H9 (cell line): ENCODE data around the gene FILIP1. TPM values are rescaled to one million over a fixed set of nuclear protein-coding genes. Genes with fewer than 3 reads are reported as not detected.

Experiments used
- DNase-seq: peaks from one replicate; pipeline ENCODE4 v3.0.0-alpha.2; 2017
- H2AFZ ChIP-seq: one replicate; pipeline ENCODE4 v1.6.1; 2013; ENCODE audit warnings: mild to moderate bottlenecking, low read length, control low read depth, moderate library complexity
- H2AK5ac ChIP-seq: 2 replicates; pipeline ENCODE4 v1.6.1; 2013; ENCODE audit warnings: low read length, control low read depth, mixed read lengths; ENCODE audit not compliant: insufficient read length
- H2BK120ac ChIP-seq: one replicate; pipeline ENCODE4 v1.6.1; 2013; ENCODE audit warnings: low read depth, mild to moderate bottlenecking, low read length, control low read depth, inconsistent platforms; ENCODE audit not compliant: poor library complexity, severe bottlenecking
- H2BK12ac ChIP-seq: 2 replicates; pipeline ENCODE4 v1.6.1; 2013; ENCODE audit warnings: low read length, control low read depth, mixed read lengths, low read depth; ENCODE audit not compliant: insufficient read length
- H2BK15ac ChIP-seq: 2 replicates; pipeline ENCODE4 v1.6.1; 2013; ENCODE audit warnings: low read depth, low read length, control low read depth
- H2BK20ac ChIP-seq: one replicate; pipeline ENCODE4 v1.6.1; 2013; ENCODE audit warnings: low read depth, mild to moderate bottlenecking, low read length, control low read depth, inconsistent platforms; ENCODE audit not compliant: poor library complexity, severe bottlenecking
- H2BK5ac ChIP-seq: 2 replicates; pipeline ENCODE4 v1.6.1; 2013; ENCODE audit warnings: low read length, control low read depth, mixed read lengths; ENCODE audit not compliant: insufficient read length
- H3K14ac ChIP-seq: 2 replicates; pipeline ENCODE4 v1.6.1; 2013; ENCODE audit warnings: low read length, control low read depth; ENCODE audit not compliant: insufficient read depth
- H3K18ac ChIP-seq: 2 replicates; pipeline ENCODE4 v1.6.1; 2013; ENCODE audit warnings: low read depth, mild to moderate bottlenecking, mixed read lengths, low read length, control low read depth; ENCODE audit not compliant: insufficient read length
- H3K23ac ChIP-seq: 2 replicates; pipeline ENCODE4 v1.6.1; 2013; ENCODE audit warnings: low read length, control low read depth, mixed read lengths, low read depth; ENCODE audit not compliant: insufficient read length
- H3K23me2 ChIP-seq: 2 replicates; pipeline ENCODE4 v1.6.1; 2013; ENCODE audit warnings: low read depth, mild to moderate bottlenecking, mixed read lengths, low read length, control low read depth; ENCODE audit not compliant: insufficient read length, poor library complexity, severe bottlenecking
- H3K27ac ChIP-seq: 2 replicates; pipeline ENCODE4 v1.5.1; 2013; ENCODE audit warnings: low read length, control low read depth, mixed read lengths, low read depth; ENCODE audit not compliant: insufficient read length
- H3K27me3 ChIP-seq: 2 replicates; pipeline ENCODE4 v1.6.1; 2013; ENCODE audit warnings: low read length, control low read depth, inconsistent platforms; ENCODE audit not compliant: insufficient read depth
- H3K4ac ChIP-seq: 2 replicates; pipeline ENCODE4 v1.6.1; 2013; ENCODE audit warnings: low read depth, mild to moderate bottlenecking, control low read depth, inconsistent platforms, low read length, moderate library complexity
- H3K4me1 ChIP-seq: 2 replicates; pipeline ENCODE4 v1.6.1; 2013; ENCODE audit warnings: low read length, control low read depth, inconsistent platforms; ENCODE audit not compliant: insufficient read depth
- H3K4me2 ChIP-seq: 2 replicates; pipeline ENCODE4 v1.6.1; 2013; ENCODE audit warnings: low read length, control low read depth, mixed read lengths; ENCODE audit not compliant: insufficient read length, insufficient read depth
- H3K56ac ChIP-seq: 2 replicates; pipeline ENCODE4 v1.6.1; 2013; ENCODE audit warnings: low read depth, mild to moderate bottlenecking, mixed read lengths, low read length, control low read depth; ENCODE audit not compliant: insufficient read length
- H3K79me1 ChIP-seq: 2 replicates; pipeline ENCODE4 v1.6.1; 2013; ENCODE audit warnings: low read depth, mild to moderate bottlenecking, moderate library complexity, low read length, control low read depth, inconsistent platforms; ENCODE audit not compliant: insufficient read depth, poor library complexity, severe bottlenecking
- H3K79me2 ChIP-seq: 2 replicates; pipeline ENCODE4 v1.6.1; 2013; ENCODE audit warnings: low read length, control low read depth, inconsistent platforms; ENCODE audit not compliant: insufficient read depth
- H3K9ac ChIP-seq: 2 replicates; pipeline ENCODE4 v1.6.1; 2013; ENCODE audit warnings: low read length, control low read depth, mixed read lengths; ENCODE audit not compliant: insufficient read length; ENCODE audit errors: extremely low read depth
- H3K9me3 ChIP-seq: one replicate; pipeline ENCODE4 v1.6.1; 2013; ENCODE audit warnings: low read depth, low read length, inconsistent platforms; ENCODE audit not compliant: control insufficient read depth
- H3T11ph ChIP-seq: one replicate; pipeline ENCODE4 v1.6.1; 2013; ENCODE audit warnings: mild to moderate bottlenecking, low read length, control low read depth, inconsistent platforms
- H4K20me1 ChIP-seq: one replicate; pipeline ENCODE4 v1.6.1; 2013; ENCODE audit not compliant: control insufficient read depth, insufficient read length, insufficient read depth
- H4K5ac ChIP-seq: 2 replicates; pipeline ENCODE4 v1.6.1; 2013; ENCODE audit warnings: low read depth, mild to moderate bottlenecking, mixed read lengths, low read length, control low read depth; ENCODE audit not compliant: insufficient read length
- H4K8ac ChIP-seq: replicated peaks from 2 replicates; pipeline ENCODE4 v1.6.1; 2013; ENCODE audit warnings: low read length, control low read depth, mixed read lengths, low read depth; ENCODE audit not compliant: insufficient read length
- H4K91ac ChIP-seq: 2 replicates; pipeline ENCODE4 v1.6.1; 2013; ENCODE audit warnings: low read depth, mild to moderate bottlenecking, moderate library complexity, mixed read lengths, low read length, control low read depth; ENCODE audit not compliant: insufficient read length
- H3K27ac Mint-ChIP-seq, 3 experiments: 2 replicates in 2 of 3; 3 replicates in 1 of 3; pipeline ENCODE4 v1.8.0; 2020 to 2021; ENCODE audit warnings: mixed read lengths in 3 of 3, mild to moderate bottlenecking in 1 of 3, moderate library complexity in 1 of 3
- H3K27me3 Mint-ChIP-seq: 2 replicates; pipeline ENCODE4 v1.8.0; 2021; ENCODE audit warnings: low read depth, mild to moderate bottlenecking, moderate library complexity, mixed read lengths
- H3K36me3 Mint-ChIP-seq, 3 experiments: 2 replicates in 2 of 3; 3 replicates in 1 of 3; pipeline ENCODE4 v1.8.0; 2020 to 2021; ENCODE audit warnings: low read depth in 3 of 3, mixed read lengths in 3 of 3; ENCODE audit not compliant: insufficient read depth in 1 of 3
- H3K4me1 Mint-ChIP-seq, 2 experiments: 2 replicates each; pipeline ENCODE4 v1.8.0; 2020; ENCODE audit warnings: mixed read lengths in 2 of 2
- H3K4me3 Mint-ChIP-seq, 2 experiments: 2 replicates in 1 of 2; 3 replicates in 1 of 2; pipeline ENCODE4 v1.8.0; 2020 to 2021; ENCODE audit warnings: mild to moderate bottlenecking in 2 of 2, mixed read lengths in 2 of 2, moderate library complexity in 1 of 2
- H3K9me3 Mint-ChIP-seq, 2 experiments: 2 replicates in 1 of 2; 3 replicates in 1 of 2; pipeline ENCODE4 v1.8.0; 2020; ENCODE audit warnings: mild to moderate bottlenecking in 2 of 2, mixed read lengths in 2 of 2, moderate library complexity in 1 of 2
- CTCF ChIP-seq: fragments of 200-600 bp; sonication (generic); conservative IDR thresholded peaks from 3 replicates; pipeline ENCODE4 v1.8.0; 2021; ENCODE audit warnings: antibody characterized with exemption, mild to moderate bottlenecking
- WGBS: extraction: QIAGEN DNeasy Blood & Tissue Kit; methylation state at CpG from one replicate; pipeline ENCODE4 v1.1.7; 2013; ENCODE audit warnings: missing lambda C conversion rate, low lambda C conversion rate, mixed read lengths; ENCODE audit not compliant: insufficient read length; ENCODE audit errors: extremely low coverage; 5-methylcytosine and 5-hydroxymethylcytosine counted together
- total RNA-seq: library from RNA; stranded (reverse); gene quantifications from 2 replicates; pipeline ENCODE4 v1.2.1, GENCODE V29; 2021

Gene FILIP1
- total RNA-seq, 1 experiment from 2014 or later, result 10.5 TPM

- Mint-ChIP-seq H3K4me1 (peaks cover 0 to 7% of the 10 kb centered on the region in 2 experiments; a peak in 2 of 4 replicates), H3K36me3 (no peaks in the 10 kb centered on the region), H3K27ac (no peak overlapping the region), H3K27me3 (no peaks in the 10 kb centered on the region), H3K4me3 (no peak overlapping the region), H3K9me3 (no peaks in the 10 kb centered on the region)
- TF ChIP-seq CTCF, result no peak
- no peak overlapping the region for H3K56ac ChIP-seq
- no peak overlapping the region for H2BK12ac ChIP-seq
- no peak overlapping the region for H4K8ac ChIP-seq
- no peaks in the 10 kb centered on the region for H3K27me3 ChIP-seq
- H2AFZ ChIP-seq, result peak overlapping the region; percentile 56
- H3K18ac ChIP-seq, result no peak overlapping the region
- H2BK15ac ChIP-seq, result no peak overlapping the region
- H3K27ac ChIP-seq, result no peak overlapping the region
- H3K4me1 ChIP-seq, result no peaks in the 10 kb centered on the region
- no peak overlapping the region for H2AK5ac ChIP-seq
- no peak overlapping the region for H2BK5ac ChIP-seq
- no peak overlapping the region for H4K5ac ChIP-seq
- H3K79me2 ChIP-seq, result no peaks in the 10 kb centered on the region
- no peak overlapping the region for H3K4ac ChIP-seq
- no peak overlapping the region for H2BK20ac ChIP-seq
- H3K4me2 ChIP-seq, result no peak overlapping the region
- H3K23ac ChIP-seq, result no peak overlapping the region
- H3K9ac ChIP-seq, result no peak overlapping the region
- no peak overlapping the region for H3T11ph ChIP-seq
- H4K20me1 ChIP-seq, result no peaks in the 10 kb centered on the region
- H3K23me2 ChIP-seq, result no peaks in the 10 kb centered on the region
- no peak for DNase-seq
- H3K14ac ChIP-seq, result no peak overlapping the region
- no peaks in the 10 kb centered on the region for H3K9me3 ChIP-seq
- H3K79me1 ChIP-seq, result no peaks in the 10 kb centered on the region
- H4K91ac ChIP-seq, result no peak overlapping the region
- H2BK120ac ChIP-seq, result no peak overlapping the region
- WGBS, result no CpG with 5 or more reads among the region's 1 CpG
Observed at GRCh38 chr6:75532521-75532920, 38.9 kb upstream of the FILIP1 start.
